Ishikawa (cell line): ENCODE results near the gene RPS6KA2.

Experiments used
- CEBPB ChIP-seq: IDR thresholded peaks from 2 replicates; pipeline ENCODE4 v1.6.1; 2012
- CREB1 ChIP-seq: IDR thresholded peaks from 2 replicates; pipeline ENCODE4 v1.6.1; 2012; ENCODE audit warnings: low read depth
- EGR1 ChIP-seq: IDR thresholded peaks from 2 replicates; pipeline ENCODE4 v1.6.1; 2012
- EP300 ChIP-seq: IDR thresholded peaks from 2 replicates; pipeline ENCODE4 v1.6.1; 2012; ENCODE audit warnings: borderline replicate concordance
- FOXM1 ChIP-seq: IDR thresholded peaks from 2 replicates; pipeline ENCODE4 v1.6.1; 2012; ENCODE audit warnings: low read depth, borderline replicate concordance
- MAX ChIP-seq: IDR thresholded peaks from 2 replicates; pipeline ENCODE4 v1.6.1; 2012
- NFIC ChIP-seq: IDR thresholded peaks from 2 replicates; pipeline ENCODE4 v1.6.1; 2012
- RAD21 ChIP-seq: IDR thresholded peaks from 2 replicates; pipeline ENCODE4 v1.6.1; 2012; ENCODE audit warnings: low read depth
- REST ChIP-seq: IDR thresholded peaks from 2 replicates; pipeline ENCODE4 v1.6.1; 2012; ENCODE audit warnings: low read depth, mild to moderate bottlenecking
- TAF1 ChIP-seq: IDR thresholded peaks from 2 replicates; pipeline ENCODE4 v1.6.1; 2012; ENCODE audit warnings: low read depth, mild to moderate bottlenecking
- TCF12 ChIP-seq: IDR thresholded peaks from 2 replicates; pipeline ENCODE4 v1.6.1; 2012; ENCODE audit warnings: low read depth
- TEAD4 ChIP-seq: IDR thresholded peaks from 2 replicates; pipeline ENCODE4 v1.6.1; 2012
- YY1 ChIP-seq: IDR thresholded peaks from 2 replicates; pipeline ENCODE4 v1.6.1; 2012; ENCODE audit warnings: low read depth
- ZBTB7A ChIP-seq: IDR thresholded peaks from 2 replicates; pipeline ENCODE4 v1.6.1; 2012; ENCODE audit warnings: low read depth
- TF ChIP-seq, protein P1 (sequence below): IDR thresholded peaks from 2 replicates; pipeline ENCODE4 v1.6.1; 2012

The RPS6KA2 gene

DNA sequence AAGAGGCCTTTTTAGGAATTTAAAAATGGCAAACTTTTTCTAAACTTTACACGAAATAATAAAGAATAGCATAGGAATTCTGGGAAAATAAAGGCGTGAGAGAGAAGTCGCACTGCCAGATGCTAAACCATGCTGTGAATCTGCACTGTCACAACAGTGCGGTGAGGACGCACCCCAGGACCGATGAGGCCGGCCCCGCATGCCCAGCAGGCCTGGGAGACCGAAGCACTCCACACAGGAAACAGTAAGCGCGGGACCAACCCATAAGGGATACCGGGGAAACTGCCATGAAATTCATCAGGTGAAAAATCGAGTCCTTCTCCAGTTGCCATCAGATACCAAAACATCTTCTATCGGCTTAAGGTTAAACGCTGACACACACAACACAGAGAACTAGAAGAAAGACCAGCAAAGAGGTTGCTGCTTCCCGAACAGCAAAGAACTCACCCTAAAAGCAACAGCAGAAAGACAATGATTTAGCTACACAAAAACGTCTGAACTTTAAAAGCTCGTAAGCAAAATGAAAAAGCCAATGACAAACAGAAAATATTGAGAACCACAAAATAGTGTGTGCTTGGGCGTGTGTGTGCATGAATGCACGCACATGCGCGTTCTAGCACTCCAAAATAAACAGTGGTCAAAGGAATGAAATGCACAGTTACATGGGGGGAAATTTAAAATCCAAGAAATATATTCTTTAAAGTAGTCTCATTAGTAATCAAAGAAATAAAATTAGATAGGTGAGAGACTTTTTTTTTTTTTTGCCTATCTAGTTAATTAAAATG, 55.9 kb downstream of the RPS6KA2 start:
- TF ChIP-seq EP300 (no peak), CREB1 (no peak), TEAD4 (no peak), TAF1 (no peak), CEBPB (no peak), TCF12 (no peak), NFIC (no peak), RAD21 (no peak), FOXM1 (no peak), YY1 (no peak), REST (no peak), ZBTB7A (no peak)
- TF ChIP-seq, protein P1, sequence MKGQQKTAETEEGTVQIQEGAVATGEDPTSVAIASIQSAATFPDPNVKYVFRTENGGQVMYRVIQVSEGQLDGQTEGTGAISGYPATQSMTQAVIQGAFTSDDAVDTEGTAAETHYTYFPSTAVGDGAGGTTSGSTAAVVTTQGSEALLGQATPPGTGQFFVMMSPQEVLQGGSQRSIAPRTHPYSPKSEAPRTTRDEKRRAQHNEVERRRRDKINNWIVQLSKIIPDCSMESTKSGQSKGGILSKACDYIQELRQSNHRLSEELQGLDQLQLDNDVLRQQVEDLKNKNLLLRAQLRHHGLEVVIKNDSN: no peak

- TF ChIP-seq MAX (no peak), ZBTB7A (no peak), EGR1 (no peak), TAF1 (no peak), RAD21 (no peak), NFIC (no peak), CREB1 (no peak)
These were observed 57.8 kb downstream of the RPS6KA2 start for GRCh38 chr6:166569206-166569605.

DNA sequence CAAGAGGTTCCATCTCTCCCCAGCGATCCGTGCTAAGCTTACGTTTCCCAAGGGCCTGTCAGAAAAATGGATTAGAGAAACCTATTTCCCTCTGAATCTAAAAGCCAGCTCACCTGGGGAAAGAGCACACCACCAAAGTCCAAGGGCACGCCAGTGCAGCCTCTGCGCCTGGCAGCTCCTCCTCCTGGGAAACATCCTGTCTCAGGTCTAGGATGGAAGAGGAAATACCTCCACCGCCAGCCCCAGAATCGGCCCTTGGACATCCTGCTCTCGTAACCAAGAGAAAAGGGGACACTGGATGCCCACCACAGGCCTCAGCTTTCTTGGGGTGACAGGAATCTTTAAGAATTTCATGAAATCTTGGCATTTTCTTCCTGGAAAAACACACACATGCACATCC, 59.2 kb downstream of the RPS6KA2 start:
- TF ChIP-seq CREB1 (no peak), TAF1 (no peak), TCF12 (no peak), YY1 (no peak), EP300 (no peak), MAX (no peak), TEAD4 (no peak)
- TF ChIP-seq, protein P1: no peak

DNA sequence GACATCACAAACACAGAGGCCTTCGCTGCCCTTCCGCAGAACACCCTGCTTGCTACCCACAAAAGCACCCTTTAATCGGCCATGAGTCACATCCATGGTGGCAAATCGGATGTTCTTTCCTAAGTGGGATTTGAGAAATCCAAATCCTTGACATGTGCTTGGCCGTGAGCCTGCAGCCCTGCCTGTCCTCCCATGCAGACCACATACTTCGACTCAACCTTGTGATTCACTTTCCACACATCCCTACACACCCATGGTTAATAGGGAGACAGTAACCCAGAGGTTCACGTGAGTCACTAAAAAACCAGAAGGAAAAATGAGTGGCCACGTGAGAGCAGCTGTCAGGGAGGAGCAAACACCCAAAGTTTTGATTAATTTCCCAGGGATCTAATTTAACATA, 59.9 kb downstream of the RPS6KA2 start:
- TF ChIP-seq TEAD4 (no peak), FOXM1 (no peak), EGR1 (no peak)

DNA sequence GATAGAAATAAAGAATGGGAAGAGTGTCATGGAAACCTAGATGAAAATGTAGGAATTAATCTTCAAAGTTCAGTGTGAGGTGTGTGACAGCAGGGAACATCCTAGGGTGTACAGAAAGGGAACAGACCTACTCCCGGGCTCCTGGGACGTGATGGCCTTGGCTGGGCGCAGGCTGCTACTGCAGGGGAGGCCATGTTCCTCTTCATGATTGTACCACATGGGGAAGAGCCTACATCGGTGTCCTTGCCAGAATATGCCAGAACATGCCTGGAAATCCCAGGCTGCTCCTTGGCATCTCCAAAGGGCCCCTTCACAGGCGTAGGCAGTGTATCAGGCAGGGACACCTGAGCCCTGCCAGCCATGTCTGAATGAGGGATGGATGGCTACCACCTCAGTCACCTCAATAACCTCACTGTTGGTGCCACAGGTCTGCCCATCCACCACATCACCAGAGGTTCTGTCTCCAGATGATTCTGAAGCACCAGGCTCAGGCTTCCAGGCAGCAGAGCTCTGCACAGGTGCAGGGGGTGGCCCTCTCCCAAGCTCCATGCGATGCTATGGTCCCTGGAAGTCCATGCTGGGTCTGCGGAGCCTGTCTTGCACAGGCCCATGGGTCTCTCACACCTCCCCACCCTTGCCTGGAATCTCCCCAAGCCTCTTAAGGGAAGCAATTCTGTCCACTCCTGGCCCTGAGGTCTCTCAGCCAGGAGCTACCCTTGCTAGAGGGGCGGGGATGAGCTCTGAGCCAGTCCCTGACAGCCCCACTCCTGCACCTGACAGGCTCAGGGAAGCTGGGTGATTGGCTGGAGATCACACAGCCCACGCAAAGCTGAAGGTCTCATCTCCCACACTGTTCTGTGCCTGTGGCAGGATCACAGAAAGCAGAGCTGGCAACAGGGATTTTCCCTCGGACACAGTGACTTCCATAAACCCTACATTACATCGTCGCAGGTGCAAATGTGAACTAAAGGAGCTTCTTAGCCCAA, 60.7 kb downstream of the RPS6KA2 start:
- TF ChIP-seq CEBPB (no peak), FOXM1 (no peak), TEAD4 (no peak), MAX (no peak), REST (no peak), TAF1 (no peak), YY1 (no peak), TCF12 (no peak), EP300 (no peak), CREB1 (no peak)
